ENCODE measurements around the gene ZDHHC18.
A peak's percentile ranks its signal among the peaks of the same experiment; 100 is the strongest.

The ZDHHC18 gene, protein sequence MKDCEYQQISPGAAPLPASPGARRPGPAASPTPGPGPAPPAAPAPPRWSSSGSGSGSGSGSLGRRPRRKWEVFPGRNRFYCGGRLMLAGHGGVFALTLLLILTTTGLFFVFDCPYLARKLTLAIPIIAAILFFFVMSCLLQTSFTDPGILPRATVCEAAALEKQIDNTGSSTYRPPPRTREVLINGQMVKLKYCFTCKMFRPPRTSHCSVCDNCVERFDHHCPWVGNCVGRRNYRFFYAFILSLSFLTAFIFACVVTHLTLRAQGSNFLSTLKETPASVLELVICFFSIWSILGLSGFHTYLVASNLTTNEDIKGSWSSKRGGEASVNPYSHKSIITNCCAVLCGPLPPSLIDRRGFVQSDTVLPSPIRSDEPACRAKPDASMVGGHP

DNA sequence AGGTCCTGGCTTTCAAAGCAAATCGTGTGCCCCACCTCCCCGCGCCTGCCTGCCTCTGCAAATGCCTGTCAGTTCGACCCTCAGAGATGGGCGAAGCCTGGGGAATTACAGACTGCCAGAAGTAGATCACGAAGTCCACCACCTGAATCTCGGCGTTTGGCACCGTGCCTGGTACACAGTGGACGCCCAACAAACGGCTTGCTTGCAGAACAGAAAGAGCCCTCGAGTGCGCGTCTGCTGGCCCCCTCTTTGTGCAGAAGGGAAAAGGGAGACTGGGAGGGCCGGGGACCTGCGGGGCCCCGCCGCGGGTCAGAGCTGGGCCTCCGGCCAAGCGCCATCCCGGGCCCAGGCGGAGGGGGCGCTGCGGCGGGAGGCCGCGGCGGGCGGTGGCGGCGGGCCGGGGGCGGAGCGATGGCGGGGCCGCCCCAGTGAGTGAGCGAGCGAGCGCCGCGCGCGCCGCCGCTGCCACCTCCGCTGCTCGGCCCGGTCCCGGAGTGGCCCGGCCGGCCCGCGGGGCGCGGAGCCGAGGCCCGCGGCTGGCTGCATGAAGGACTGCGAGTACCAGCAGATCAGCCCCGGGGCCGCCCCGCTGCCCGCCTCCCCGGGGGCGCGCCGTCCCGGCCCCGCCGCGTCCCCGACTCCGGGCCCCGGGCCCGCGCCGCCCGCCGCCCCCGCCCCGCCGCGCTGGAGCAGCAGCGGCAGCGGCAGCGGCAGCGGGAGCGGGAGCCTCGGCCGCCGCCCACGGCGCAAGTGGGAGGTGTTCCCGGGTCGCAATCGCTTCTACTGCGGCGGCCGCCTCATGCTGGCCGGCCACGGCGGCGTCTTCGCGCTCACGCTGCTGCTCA is at the start of gene ZDHHC18:
Gene ZDHHC18, plus strand, starts transcription at position 428 of the 845 bp plus-strand sequence. Its CDS starts 117 bp downstream, at position 545.
- DNase-seq, result peak; percentile 18

- no peak for DNase-seq
These were observed 47.3 kb upstream of the ZDHHC18 start for GRCh38 chr1:26779098-26779668.

DNA sequence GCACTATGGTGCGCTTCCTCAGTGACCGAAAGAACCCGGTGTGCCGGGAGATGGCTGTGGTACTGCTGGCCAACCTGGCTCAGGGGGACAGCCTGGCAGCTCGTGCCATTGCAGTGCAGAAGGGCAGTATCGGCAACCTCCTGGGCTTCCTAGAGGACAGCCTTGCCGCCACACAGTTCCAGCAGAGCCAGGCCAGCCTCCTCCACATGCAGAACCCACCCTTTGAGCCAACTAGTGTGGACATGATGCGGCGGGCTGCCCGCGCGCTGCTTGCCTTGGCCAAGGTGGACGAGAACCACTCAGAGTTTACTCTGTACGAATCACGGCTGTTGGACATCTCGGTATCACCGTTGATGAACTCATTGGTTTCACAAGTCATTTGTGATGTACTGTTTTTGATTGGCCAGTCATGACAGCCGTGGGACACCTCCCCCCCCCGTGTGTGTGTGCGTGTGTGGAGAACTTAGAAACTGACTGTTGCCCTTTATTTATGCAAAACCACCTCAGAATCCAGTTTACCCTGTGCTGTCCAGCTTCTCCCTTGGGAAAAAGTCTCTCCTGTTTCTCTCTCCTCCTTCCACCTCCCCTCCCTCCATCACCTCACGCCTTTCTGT is 46.0 kb upstream of the ZDHHC18 start:
- no peak for DNase-seq

GRCh38 chr1:26781206-26781825 is 45.2 kb upstream of the ZDHHC18 start:
- no peak for DNase-seq

- DNase-seq, result no peak
These were observed 43.8 kb upstream of the ZDHHC18 start for GRCh38 chr1:26782521-26783212.

DNA sequence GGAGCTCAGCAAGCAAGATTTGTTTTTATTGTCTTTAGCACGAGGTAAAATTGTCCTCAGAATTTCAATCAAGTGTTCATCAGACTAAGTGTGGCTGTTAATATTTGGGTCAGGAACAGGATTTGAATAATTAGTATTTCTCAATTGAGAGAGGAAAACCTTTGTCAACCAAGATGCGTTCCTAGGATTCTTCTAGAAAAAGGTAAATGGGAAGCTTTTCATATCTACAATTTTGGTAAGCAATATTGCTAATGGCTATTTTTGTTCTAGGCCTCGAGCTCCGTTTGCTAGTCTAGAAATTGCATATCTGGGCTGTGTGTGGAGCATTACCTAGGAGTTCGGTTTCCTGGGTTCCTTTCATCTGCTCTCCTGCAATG is 42.9 kb upstream of the ZDHHC18 start:
- no peak for DNase-seq

DNA sequence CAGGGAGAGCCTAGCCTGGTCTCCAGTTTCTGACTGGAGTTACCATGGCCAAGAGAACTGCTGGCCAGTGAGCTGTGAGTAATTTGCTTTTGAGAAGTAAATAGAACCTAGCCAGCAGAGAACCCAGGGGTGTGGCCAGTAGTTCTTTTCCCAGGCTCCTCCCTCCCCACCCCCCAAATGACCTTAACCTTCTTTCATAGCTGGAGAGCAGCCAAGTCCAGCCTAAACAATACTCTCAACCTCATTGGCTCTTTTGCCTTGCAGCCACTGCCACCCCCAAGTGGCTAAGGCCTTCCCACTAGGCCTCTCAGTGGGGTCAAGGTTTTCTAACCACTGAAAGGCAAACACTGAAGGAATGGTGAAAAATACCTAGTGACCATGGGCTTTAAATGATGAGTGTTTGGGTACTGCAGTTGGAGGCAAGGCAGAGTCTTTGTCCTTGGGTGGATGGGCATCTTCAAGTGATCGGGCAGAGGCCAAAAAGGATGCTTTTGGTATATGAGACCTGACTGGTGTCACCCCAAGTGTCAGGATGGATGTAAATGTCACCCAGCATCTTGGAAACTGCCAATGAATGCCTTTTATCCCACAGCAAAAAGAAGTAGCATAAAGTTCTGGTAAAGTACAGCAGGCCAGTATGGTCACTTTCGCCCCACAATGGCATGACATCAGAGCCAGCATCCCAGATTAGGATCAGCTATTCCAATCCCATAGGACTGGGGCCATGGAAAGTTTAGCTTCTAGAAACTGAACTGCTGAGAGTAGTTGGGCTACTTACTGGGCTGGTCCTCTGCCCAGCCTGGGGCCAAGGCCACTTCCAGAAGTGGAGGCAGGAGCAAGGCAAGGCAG is 42.2 kb upstream of the ZDHHC18 start:
- peak; percentile 50 for DNase-seq

- no peak for DNase-seq
These were observed 41.6 kb upstream of the ZDHHC18 start for GRCh38 chr1:26784886-26785285.

DNA sequence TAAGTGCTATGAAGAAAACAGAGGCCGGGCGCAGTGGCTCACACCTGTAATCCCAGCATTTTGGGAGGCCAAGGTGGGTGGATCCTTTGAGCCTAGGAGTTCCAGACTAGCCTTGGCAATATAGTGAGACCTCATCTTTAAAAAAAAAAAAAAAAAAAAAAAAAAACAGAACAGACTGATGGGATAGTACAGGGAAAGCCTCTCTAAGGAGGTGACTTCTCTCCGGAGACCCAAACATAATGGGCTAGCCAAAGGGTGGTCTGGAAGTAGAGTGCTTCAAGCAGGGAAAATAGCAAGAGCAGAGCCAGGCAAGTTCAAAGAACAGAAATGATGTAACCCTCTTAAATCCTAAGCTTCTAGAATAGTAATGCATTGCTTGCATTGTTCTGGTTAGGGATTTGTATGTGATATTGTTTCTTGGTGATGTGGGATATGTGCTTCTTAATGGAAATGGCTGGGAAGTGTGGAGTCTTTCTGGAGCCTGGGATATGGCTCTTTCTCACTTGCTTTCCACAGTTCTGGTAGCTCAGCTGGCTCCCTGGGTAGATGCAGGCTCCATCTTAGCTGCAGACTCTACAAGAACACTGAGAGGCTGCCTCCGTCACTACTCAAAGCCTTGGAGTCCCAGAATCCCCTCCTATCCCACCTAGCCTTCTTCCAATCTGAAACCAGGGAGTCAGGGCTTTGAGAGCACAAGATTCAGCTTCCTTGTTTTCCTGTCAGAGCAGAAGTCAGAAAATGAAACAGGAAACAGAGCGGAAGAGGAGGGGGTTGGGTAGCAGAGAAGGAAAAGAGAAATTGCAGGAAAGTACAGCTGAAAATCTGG is 40.7 kb upstream of the ZDHHC18 start:
- DNase-seq, result no peak

DNA sequence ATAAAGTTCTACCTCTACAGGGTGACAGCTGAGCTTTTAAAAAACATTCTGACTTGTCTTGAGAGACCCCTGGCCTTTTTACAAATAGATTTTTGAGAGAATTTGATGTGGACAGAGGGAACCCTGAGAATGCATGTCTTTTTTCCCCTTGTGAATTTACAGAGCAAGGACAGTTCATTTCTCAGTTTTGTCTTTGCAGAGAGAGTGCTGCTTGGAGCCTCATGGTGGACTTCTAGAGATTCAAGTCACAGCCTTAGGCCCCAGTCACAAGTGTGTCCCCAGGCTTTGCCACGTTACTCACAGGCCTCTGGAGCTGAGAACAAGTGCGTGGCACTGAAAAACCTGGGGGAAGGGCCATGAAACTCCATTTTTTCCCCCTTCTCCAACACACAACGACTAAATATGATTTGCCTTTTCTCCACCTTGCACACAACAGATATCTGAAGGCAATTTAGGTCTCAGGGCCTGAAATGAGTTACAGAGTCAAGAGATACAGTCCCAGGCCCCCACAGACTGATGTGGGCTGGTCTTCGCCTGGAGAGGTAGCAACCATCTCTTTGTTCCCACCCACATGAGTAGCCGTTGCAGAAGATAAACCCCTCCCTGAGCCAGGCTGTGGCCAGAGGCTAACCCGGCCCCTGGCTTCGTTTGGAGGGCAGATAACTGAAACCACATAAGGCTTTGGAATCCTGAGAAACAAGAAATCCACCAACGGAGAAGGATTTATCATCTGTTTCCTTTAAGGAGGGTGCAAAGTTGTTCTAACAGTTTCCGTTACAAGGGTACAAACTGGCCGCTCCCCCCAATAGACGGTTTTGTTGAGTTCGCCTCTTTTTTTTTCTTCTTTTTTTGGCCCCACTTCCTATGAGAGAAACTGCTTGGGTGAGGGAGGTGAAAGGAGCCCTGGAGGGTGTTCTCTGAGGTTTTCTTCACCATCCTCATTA is 39.8 kb upstream of the ZDHHC18 start:
- DNase-seq, result peak; percentile 94

DNA sequence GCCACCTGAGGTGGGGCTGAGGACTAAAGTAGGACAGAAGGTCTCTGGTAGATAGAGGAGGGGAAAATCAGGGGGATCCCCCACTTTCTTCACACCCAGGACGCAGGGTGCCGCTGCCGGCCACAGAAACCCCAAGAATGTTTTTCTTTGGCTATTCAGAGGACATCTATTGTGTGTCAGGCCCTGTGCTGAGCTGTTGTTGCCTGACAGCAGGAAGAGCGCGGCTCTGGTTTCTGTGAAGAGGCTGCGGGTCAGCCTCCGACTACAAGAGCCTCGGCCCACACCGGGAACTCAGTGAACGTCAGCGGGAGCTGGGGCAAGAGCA is 39.1 kb upstream of the ZDHHC18 start:
- peak; percentile 28 for DNase-seq

DNA sequence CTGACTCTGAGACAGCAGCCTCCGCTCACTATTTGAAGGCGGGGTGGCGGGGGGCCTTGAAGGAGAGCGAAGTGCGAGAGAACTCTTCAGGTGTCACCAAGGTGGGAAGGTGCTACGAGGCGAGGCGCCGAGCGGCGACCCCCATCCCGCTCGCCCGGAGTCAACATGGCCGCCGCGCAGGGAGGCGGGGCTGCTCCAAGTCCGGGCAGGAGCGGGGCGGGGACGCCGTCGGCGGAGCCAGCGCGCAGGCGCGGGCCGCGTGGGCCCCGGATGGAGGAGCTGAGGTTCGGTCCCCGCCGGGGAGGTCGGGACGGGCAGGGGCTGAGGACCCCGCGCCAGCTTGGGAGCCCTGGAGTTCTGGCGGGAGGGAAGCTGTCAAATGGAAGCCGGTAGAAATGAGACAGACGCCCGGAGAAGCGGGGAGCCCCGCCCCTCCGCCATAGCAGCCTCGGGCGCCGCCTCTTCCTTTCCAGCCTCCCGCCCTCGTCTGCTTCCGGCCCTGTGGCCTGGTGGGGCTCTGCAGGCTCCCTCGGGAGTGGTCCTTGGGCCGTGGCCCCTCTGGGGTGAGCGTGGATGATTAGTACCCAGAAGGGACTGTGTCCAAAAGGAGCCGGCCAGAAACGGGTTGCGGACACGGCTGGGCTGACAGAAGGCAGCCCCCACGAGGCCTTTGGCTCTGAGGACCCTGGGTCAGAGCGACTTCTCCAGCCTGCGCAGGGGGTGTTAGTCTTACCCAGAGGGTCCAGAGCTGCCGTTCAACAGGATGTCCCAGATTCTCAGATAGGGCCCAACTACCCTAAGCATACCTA is 38.6 kb upstream of the ZDHHC18 start, which contains the start of gene PIGV:
Gene PIGV, plus strand, starts transcription at position 245 of the 809 bp plus-strand sequence. CDS start 2,866 bp downstream, outside the sequence.
- DNase-seq, result peak; percentile 75

GRCh38 chr1:26788515-26788785 is 38.0 kb upstream of the ZDHHC18 start:
- no peak for DNase-seq

- DNase-seq, result peak; percentile 76
These were observed 37.5 kb upstream of the ZDHHC18 start for GRCh38 chr1:26788836-26789611.

- no peak for DNase-seq
These were observed 36.9 kb upstream of the ZDHHC18 start for GRCh38 chr1:26789612-26789865.

DNA sequence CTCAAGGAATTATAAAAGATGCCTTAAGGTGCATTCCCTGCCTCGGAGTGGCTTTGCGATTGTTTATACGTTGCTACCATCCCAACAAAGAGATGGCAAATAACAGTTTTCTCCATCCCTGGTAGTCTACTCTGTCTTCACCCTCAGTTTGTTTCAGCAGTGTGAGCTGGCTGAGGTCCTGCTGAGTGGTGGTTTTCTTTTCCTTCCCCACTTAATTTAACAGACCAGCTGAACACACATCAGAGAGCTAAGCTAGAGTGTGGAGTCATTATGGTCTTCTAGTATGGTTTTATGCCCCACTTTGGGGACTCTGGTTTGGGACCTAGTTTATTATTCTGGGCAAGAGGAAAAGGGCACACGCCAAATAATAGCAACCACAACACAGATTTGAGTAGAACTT is 36.6 kb upstream of the ZDHHC18 start:
- no peak for DNase-seq

DNA sequence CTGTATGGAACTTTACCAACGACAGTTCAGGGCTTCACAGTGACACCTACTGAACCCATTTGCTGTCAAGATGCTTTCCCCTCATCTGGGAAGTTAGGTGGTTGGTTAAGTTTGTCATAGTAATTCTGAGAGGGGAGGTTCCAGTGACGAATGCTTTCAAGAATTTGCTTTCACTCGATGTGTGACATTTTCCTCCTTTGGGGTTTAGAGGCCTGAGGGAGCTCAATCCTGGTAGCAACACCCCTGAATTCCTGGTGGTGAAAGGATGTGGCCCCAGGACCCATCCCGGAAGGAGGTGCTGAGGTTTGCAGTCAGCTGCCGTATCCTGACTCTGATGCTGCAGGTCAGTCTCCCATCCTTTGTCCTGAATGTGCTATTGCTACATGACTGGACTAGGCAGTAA is 35.9 kb upstream of the ZDHHC18 start:
- no peak for DNase-seq

- no peak for DNase-seq
These were observed 35.3 kb upstream of the ZDHHC18 start for GRCh38 chr1:26791148-26791547.
